Activated T-helper 1 cell treated with Interleukin-2 at 50 U/mL for 16 hours (primary cell): Measurements from ENCODE around the gene FGFR3.

ENCODE experiments used
- DNase-seq: peaks from one replicate; pipeline ENCODE4 v3.0.0-alpha.2; 2020; ENCODE audit warnings: low read depth

Gene FGFR3

DNA sequence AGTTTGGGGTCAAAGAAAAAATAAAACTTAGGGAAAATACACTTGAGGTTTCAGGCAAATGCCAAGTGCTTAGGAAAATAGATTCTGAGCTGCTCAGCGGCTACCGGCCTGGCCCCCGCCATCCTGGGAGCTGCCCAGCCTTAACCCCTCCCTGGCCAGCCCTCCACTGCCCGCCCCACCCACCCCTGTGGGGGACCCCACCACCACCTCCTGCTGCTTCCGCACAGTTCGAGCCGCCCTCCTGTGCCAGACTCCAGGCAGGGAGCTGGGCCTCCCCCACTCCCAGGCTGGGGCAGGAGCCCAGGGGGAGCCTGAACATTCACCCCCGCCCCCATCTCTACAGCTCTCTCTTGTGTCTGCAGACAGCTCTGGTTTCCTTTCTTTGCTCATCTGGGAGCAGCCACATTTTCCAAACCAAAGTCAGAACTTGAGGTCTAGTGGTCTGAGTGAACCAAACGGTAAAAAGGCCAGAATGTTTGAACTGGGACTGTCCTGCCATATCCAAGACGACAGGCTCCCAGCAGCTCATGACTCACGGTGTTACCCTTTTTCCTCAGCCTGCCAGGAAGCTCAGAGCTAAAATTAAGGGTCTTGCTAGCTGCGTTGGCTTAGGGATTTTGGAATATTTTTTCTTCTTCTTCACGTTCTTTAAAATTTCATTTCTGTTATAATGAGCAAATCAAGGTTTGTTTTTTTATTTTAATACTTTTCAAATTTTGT, 4.7 kb upstream of the FGFR3 start:
- no peak for DNase-seq

DNA sequence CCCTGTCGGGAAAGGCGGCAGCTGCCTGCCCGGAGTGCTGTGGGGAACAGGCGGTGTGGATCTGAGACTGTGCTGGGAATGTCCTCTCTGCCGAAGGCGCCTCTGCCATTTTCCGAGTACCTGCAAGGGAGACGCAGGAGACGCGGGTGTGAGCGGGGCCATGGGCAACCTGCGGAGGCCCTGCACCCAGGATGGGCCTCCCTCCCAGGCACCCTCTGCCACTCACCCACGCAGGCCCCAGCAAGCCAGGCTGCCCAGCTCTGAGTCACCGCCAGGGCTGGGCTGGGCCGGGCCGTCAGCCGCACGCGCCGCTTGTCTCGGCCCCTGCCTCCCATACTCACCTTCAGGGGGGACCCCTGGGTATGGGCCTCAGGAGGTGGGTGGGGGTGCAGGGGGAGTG, 3.5 kb upstream of the FGFR3 start:
- no peak for DNase-seq

DNA sequence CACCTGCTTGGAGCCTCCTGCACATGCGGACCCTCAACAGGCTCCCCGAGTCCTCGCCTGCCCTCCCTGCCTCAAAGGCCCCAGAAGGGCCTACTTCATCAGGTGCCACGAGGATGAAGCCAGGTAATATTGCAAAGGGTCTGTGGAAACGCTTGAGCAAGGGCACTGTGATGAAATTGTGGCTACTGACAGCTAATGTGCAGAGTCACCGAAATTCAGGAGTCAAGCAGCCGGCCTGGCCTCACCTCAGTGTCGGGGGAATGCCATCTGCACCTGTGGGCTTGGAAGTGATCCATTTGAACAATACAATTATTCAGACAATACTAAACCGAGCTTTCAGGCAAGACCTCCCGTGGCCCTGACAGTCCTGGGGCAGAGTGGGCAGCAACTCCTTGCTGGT, 3.1 kb upstream of the FGFR3 start:
- no peak for DNase-seq

DNA sequence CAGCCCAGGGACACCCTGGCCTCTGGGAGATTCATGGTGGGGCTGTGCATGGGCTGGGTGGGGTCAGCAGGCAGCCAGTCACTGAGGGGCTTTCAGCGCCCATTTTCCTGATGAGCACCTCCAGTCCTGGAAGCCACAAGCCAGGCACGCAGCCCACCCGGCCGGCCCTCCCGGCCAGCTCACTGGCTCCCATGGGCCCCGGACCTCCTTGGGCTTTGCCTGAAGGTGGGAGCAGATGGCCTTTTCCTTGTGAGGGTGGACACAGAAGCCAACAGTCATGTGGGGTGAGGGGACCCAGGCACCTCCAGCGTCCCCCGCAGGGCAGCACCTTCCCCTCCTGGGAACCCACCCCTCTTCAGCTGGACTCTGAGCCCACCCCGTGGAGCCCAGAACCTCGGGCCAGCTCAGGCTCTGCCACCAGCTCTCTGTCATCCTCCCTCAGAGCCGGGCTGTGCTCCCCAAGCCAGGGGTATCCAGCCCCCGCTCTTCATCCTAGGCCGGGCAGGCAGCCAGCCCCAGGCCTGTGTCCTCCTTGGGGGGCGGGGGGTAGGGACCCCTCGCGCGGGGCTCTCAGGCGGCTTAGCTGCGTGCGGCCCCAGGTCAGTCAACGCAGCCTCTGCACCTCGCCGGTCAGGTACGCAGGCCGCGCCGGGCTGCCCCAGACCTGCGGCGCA, 798 bp upstream of the FGFR3 start:
- DNase-seq: no peak

DNA sequence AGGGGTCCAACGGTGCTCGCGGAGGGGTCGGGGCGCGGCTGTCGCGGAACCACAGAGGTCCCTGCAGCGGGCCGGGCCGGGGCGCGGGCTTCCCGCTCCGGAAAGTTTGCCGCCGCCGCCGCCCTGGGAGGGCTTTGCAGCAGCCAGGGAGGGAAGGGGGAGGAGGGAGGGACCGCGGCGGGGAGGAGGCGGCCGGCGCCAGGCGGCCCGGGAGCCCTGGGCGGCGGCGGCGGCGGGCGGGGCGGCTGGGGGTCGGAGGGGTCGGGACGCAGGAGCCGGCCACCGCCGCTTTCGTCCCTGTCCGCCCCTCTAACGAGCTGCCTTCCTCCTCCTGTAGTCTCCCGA, 375 bp downstream of the FGFR3 start:
- DNase-seq: peak; percentile 11

DNA sequence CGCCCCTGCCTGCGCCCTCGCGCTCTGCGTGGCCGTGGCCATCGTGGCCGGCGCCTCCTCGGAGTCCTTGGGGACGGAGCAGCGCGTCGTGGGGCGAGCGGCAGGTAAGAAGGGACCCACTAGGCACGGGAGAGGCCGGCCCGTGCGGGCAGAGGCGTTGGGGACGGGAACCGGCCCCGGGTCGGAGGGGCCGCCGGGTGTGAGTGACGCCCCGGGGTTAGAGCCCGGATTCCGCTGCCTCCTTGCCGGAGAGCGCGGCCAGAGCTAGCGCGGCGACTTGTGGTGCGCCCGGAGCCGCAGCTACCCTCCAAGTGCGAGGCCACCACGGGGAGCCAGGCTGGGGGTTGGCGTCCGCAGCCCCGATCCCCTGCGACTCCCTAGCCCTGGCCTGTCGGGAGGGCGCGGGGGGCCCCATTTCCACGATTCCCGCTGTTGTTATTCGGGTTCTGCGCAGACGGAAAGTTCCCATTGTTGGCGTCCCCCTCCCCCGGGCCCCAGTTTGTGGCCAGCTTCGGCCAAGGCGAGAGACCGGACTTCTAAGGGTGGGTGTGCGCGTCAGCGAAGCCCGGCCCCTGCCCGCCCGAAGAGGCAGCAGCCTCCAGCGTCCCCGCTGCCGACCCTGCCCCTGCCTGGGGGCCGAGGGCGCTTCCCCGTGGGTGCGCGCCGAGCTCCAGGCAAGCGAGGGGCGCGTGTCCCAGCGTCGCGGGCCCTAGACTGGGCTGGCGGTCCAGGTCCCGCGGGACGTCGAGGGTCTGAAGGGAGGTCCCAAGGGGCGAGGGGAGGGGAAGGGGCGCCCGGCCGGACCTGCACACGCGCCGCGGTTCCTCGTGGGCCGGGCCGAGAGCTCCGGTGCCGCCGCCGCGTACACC, 1.1 kb downstream of the FGFR3 start:
- DNase-seq: no peak

DNA sequence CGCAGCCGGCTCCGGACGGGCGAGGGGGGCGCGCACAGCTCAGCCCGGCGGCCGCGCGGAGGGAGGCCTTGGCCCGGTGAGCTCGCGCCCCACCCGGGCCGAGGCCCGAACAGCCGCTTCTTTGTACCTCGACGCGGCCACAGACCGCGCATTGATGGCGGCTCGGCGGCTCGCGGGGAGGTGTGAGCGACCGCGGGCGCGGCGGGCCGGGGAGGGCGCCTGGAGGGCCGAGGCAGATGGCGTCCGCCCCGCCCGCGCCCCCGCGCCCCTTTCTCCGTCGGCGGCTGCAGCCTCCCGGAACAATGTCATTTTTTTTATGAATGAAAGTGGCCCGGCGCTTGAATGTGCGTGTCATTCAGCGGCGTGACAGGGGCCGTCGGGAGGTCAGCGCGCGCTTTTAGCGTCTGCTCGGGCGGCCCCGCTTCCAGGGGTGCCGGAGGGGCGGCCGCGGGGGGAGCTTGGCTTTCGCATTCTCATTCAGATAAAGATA, 1.8 kb downstream of the FGFR3 start:
- DNase-seq: no peak

DNA sequence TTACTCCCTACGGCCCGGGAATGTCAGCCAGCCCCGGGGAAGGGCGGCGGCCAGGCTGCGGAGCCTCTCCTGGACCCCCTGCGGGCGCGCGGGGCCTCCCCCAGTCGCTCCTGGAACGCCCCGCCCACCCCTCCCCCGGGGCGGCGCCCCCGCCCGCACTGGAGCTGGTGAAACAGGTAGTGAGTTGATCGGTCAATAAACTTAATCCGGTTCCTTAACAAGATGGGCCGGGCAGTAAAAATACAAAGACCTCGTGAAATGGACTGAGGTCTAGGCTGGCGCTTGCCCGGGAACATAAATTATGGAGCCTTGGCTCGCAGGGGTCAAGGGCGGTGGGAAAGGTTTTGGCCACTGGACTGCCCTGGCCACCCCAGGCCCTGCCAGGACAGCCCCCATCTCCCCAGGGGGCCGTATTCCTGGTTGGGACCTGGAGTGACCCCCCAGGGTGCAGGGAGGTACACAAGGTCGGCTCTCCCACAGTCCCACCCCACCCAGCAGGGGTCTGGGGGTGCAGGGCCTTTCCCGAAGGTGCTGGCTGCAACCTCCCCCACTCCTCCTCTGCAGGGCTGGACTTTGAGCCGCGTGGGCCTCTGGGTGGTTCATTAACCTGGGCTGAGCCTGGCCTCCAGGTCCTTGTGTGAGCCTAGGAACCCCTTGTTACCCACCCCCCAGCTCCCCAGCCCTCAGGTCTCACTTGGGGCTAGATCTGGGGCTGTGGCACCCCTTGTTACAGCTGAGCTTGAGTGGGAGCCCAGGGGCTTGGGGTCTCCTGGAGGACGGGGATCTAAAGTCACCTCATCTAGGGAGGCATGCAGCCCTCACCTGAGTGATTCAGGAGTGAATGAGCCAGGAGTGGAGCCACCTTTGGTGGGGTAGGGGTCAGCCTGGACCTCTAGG, 2.5 kb downstream of the FGFR3 start:
- no peak for DNase-seq

DNA sequence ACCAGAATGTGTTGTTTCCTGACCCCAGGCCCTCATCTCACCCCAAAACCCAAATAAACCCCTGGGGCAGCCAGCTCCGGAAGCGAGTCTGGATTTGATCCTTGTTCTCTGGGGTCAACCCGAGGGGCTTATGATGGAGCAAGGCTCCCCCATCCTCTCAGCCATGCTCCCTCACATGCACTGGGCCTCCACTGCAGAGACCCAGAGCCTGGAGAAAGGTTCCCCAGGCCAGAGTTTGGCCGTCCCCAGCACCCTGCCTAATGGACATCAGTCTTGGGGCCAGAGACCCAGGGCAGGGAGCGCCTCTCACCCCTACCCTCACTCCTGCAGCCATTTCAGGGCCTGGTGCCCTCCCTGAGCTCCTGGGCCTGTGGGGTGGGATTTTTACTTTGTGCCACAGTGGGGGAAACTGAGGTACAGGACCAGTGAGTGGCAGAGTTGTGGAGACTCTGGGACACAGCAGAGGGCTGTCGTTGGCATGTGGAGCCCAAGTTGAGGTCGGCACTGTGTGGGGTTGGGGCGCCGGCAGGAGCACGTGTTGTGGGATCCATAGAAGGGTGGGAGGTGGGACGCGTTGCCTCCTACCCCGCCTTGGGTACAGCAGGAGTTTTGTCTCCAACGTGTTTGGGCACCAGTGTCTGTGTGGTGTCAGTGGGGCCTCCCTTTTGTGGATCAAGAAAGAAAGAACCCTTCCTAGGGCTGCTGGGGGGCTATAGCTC, 3.6 kb downstream of the FGFR3 start:
- no peak for DNase-seq

DNA sequence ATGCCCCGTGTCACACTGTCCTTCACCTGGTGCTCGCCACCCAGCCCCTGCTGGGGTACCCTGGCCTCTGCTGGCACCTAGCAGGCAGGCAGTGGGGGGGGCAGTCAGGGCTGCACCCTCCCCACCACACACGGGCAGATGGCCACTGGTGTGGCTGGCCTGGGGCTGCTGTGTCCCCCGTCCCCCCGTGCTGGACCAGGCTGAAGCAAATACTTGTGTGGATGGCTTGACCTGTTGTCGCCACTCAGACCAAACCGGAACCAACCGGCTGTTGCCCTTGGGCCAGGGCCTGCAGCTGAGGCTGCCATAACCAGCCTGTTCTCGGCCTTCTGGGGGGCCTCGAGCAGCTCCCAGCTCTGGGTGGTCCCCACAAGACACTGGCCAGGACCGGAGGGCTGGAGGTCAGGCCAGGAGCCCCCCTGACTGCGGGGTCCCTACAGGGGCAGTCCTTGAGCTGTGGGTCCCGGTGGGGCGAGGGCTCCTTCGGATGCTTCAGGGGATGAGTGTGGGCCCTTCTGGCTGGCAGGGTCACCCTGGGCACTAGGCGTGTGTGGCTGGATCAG, 4.3 kb downstream of the FGFR3 start:
- no peak for DNase-seq

DNA sequence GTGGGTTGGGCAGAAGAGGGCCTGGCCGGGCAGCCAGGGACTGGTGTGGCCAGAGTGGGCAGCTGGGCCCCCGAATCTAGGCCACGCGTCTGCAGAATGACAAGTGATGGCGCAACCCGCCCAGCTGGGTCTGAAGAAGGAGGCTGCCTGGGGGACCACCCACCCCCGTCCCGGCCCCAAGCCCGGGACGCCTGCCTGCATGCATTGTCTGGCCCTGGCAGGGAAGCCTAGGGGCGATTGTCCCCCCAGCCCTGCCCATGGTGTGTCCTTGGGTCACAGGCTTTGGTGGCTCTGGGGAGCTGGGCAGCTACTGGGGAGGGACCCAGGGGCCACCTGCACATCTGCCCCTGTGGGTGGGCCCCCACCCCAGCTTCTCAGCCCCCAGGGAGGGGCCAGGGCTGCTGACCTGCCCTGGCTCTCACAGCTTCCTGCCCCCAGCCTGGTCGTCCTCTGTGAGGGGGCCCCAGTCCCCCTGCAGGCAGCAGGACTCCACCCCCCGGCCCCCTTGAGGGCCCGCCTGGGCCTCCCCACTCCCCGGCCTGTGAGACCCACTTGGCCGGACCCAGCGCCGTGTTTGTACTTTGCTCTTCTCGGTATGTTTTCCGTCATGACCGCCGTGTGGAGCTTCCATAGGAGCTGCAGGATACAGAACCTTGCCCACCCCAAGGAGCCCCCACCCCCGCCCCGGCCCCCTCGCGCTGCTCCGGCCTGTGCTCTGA, 4.9 kb downstream of the FGFR3 start:
- DNase-seq: no peak

DNA sequence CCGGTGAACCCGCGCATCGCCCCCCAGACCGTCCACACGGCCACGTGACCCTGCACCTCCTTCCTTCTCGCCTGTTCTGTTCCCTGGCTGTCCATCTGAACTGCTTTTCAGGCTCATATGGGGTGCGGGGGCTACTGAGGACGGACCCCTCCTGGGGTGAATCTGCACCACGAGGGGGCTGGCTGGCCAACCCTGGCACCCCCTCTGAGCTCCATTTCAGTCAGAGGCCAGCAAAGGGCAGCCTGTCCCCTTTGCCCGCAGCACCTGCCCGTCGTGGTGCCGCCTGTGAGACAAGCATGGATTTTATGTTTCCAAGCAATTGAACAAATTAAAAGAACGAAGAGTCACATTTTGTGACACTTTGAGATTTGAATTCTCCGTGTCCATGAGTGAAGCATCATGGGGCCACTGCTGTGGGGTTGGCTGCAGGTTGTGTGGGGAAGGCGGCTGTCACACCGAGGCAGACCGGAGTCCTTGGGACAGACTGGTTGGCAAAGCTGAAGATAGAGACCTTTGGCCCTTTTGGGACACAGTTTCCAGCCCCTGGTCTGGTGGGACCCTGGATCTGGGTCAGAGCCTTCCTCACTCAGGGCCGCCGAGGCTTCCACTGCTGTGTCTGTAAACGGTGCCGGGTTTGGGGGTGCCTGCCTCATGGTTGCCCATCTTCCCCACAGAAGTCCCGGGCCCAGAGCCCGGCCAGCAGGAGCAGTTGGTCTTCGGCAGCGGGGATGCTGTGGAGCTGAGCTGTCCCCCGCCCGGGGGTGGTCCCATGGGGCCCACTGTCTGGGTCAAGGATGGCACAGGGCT, 5.7 kb downstream of the FGFR3 start:
- DNase-seq: no peak

DNA sequence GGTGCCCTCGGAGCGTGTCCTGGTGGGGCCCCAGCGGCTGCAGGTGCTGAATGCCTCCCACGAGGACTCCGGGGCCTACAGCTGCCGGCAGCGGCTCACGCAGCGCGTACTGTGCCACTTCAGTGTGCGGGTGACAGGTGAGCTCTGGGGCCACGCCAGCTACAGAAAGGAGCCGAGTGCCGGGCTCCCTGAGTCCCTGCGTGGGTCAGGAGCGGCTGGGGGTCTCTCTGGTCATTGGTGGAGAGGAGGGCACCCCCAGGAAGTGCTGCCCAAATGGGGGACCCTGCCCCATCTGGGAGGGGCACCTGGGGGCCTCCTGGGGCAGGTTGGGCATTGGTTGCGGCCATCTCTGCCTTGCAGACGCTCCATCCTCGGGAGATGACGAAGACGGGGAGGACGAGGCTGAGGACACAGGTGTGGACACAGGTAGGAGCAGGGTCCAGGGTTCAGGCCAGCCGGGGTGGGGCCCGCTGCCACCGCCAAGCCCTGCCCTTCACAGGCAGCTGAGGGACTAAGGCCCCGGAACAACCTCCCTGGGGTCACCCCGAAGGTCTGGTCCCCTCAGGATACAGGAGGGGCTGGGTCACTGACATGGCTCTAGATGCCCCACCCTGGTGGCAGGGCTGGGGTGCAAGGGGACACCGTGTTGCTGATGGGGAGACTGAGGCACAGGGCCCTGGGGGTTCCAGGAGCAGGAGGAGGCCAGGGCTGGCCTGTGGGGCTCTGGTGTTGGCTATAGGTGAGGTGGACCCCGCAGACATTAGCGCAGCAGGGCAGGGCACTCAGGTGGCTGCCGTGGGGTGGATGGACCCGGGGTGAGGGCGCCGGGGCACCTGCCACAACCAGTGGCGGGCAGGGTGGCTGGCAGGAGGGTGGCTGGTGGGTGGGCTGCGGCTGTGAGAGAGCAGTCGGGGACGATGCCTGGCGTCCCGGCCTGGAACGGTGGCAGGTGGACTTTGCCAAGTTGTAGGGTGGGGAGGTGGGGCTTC, 6.6 kb downstream of the FGFR3 start:
- DNase-seq: no peak

DNA sequence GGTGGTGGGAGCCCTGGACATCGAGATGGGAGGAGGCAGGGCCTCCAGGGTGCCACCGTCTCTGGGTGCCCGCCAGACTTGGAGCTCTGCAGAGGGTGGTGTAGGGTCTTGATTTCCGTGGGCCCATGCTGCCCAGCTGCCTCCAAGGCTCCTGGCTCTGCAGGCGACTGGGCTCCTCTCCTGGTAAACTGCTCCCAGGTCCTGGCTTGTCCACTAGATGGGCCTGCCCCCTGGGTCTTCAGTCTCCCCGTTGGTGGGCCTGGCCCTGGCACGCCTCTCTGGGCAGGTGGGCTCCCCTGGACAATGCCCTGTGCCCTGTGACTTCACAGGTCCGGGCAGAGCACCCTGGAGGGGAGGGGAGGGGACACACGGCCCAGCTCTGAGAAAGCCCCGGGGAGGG, 7.7 kb downstream of the FGFR3 start:
- no peak for DNase-seq

DNA sequence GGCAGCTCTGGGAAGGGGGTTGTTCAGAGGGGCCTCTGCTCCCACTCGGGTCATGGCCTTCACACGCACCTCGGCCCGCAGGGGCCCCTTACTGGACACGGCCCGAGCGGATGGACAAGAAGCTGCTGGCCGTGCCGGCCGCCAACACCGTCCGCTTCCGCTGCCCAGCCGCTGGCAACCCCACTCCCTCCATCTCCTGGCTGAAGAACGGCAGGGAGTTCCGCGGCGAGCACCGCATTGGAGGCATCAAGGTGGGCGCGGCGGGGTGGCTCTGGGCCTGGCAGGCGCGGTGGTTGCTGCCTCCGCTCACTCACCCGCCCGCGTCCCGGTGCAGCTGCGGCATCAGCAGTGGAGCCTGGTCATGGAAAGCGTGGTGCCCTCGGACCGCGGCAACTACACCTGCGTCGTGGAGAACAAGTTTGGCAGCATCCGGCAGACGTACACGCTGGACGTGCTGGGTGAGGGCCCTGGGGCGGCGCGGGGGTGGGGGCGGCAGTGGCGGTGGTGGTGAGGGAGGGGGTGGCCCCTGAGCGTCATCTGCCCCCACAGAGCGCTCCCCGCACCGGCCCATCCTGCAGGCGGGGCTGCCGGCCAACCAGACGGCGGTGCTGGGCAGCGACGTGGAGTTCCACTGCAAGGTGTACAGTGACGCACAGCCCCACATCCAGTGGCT, 8.3 kb downstream of the FGFR3 start:
- DNase-seq: no peak

DNA sequence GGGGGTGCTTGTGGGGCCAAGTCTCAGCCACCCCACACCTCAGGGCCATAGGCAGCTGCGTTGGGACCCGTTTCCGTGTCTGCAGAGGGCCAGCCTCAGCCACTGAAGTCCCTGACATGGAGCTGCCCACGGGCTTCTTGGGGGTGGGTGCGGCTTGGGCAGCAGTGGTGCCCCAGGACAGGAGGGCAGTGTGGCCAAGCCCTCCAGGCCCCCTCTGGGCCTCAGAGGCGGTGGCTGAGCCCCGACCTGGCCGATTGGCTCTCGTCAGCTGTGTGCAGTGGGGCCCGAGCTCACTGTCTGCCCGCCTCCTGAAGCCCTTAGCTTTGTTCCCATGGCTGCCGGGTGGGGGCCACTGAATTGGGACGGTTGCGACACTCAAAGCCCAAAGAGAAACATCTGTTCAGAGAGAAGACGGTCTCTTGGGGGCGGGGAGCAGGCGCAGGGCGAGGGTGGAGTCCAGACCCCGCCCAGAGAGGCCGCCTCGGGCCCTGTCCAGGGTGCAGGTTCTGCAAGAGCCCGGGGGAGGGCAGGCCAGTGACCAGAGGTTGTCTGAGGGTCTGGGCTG, 9.1 kb downstream of the FGFR3 start:
- DNase-seq: no peak
